ENCODE results near the gene APEH.
"Not testable (repeated sequence)": the region's sequence is repeated elsewhere in the genome, so short reads cannot be mapped to it uniquely, and the experiment has no call there.

The APEH gene

DNA sequence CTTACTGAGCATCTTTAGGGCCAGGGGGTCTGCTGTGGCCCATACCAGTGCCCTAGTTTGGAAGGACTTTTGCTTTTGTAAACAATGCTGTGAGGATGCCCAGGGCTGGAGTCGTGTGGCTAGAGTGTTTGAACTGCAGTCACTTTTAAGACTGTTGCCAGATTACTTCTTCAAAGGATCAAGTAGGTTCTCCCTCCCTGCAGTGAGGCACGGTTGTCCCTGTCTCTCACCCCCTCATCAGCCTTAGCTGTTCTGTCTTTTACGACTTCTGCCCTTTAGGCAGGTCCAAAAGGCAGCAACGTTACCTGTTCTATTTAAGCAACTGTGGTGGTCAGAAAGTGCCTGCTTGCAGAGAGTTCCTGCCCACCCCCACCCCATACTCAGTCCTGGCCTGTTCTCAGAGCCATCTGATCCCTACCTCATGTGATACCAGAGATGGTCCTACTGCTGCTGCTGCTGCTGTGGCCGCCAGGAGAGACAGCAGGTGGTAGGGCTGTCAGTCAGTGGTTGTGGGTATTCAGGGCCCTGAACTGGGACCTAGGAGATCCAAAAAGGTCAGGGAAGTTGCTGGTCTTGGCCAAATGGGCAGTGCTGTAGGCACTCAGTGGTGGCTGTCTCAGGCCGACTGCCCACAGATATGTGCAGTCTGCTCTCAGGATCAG, 20.4 kb downstream of the APEH start:
- DNase-seq = not testable (repeated sequence)

DNA sequence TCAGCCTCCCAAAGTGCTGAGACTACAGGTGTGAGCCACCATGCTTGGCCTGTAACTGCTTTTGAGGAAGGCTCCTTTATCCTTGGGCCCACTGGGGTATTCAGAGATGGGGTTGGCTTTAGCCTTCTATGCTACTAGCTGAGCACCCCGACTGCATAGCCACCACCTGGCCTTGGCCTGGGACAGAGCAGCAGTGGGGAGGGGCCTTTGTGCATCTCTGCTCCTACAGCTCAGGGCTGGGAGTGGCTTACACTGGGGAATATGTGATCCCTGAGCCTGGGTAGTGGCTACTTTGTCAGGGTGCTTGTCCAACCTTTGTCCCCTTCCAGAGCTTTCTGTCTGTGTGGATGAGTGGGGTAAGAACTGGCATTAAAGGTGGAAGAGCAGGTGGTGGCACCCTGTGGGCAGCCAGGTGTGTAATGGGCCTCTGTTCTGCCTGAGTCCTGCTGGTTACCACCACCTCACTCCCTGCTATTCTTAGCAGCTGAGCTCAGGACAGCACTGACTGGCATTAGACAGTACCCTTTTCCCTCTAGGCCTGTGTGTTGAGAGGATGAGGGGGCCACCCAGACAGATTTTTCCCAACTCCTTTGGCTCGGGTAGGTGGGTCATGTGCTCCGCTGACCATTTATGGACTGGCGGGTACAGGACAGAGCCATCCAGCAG, 21.3 kb downstream of the APEH start:
- not testable (repeated sequence) for DNase-seq

DNA sequence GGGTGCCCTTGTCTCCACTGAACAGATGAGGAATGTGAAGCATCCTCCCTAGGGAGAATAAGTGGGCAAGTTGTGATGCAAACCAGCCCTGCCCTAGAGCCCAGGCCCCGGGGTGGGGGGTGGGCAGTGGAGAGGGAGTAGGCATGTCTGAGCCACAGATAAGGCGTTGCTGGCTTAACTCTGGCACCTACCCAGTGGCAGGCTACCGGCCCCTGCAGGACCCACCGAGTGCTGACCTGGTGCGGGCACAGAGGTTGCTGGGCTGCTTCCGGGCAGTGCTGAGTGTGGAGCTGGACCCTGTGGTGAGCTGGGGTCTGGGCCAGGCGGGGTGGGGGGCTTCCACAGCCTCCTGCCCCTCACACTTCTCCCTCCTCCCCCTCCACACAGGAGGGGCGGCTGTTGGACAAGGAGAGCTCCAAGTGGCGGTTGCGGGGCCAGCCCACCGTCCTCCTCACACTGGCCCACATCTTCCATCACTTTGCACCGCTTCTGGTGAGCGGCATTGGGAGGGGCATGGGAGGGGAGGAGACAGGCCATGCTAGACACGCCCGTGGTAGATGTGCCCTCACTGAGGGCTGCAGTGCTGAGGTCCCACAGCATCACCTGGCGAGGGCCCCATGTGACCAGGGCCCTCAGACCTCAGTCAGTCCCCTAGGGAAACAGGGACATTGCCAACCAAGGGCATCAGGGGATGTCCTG, 25.3 kb downstream of the APEH start:
- DNase-seq = no peak

- DNase-seq = no peak
These were observed 25.9 kb downstream of the APEH start for GRCh38 chr3:49700014-49700413.

GRCh38 chr3:49700453-49701128, 26.4 kb downstream of the APEH start:
- no peak for DNase-seq

GRCh38 chr3:49701388-49702077, 27.4 kb downstream of the APEH start:
- DNase-seq = no peak

DNA sequence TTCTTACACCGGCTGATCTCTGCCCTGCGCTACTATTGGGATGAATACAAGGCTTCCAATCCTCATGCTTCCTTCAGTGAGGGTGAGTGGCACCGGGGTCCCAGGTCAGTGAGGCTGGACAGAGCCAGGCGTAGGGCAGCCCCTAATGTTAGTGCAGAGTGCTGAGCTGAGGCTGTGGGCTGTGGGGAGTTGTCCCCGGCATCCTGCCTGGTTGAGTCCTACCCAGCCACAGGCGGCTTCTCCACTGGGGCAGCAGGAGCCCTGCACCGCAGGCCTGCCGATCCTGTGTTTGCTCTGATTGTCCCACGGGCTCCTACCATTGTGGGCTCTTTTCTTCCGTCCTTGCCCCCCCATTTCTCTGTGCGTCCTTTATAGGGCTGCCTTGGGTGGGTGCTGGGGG, 28.5 kb downstream of the APEH start:
- DNase-seq = no peak

DNA sequence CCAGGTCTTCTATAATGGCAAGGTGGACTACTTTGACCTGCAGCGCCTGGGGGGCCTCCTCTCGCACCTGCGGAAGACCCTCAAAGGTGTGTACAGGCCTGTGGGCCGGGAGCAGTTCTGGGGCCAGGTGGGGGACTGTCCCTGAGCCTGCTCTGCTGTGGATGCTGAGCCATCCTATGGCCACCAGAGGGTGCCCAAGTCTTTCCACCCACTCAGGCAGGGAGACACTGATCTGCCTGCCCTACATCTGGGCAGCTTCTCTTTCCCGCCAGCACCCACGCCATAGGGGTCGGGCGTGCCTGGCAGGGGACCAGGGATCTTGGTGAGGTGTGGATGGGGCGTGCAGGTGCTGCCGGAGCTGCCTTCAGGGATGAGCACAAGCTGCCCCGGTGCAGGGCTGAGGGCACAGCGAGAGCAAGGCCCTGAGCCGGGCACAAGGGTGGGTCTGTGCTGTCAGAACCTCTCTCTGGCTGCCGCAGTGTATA, 29.3 kb downstream of the APEH start:
- peak; percentile 70 for DNase-seq

DNA sequence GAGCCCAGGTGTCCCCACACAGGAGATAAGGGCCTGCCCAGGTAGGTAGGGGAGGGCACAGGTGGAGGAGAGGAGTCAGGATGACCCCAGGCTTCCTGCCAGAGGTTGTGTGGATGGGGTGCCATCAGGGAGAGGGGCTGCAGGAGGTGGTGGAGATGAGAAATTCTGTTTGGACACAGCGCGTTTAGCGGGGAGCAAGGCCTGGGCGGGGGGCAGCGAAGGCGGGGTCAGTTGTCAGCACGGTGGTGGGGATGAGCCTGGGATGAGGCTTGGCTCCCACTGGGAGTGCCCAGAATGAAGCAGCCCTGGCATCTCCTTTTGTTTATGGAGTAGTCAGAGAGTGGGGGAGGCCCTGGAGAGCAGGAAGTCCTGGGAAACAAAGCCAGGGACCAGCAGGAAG, 29.8 kb downstream of the APEH start:
- no peak for DNase-seq

GRCh38 chr3:49704629-49705028, 30.5 kb downstream of the APEH start:
- DNase-seq = no peak

- DNase-seq = no peak
These were observed 31.3 kb downstream of the APEH start for GRCh38 chr3:49705390-49705960.

DNA sequence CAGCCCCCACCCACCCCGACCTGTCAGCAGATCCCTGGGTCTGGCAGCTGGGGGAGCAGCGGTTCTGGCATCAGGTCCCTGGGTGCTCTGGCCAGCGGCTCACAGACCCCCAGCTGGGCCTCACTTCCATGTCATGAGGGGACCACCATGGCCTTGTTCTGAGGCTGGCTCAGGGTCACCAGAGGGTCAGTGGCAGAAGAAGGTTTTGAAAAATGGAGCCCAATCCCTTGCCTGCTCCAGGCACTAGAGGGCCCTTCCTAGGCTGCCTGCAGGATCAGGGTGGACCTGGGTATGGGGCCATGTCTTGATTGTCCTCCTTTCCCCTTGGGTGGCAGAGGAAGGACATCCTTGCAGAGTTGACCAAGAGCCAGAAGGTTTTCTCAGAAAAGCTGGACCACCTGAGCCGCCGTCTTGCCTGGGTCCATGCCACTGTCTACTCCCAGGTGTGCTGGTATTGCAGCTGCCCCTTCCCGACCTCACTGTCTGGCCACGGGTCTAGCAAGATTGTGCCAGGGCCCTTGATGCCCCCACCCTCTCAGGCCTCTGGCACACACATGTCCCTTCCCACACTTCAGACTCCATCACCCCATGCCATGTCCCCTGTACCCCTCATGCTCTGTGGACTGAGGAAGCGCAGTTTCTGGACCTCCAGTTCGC, 32.4 kb downstream of the APEH start:
- DNase-seq = no peak

GRCh38 chr3:49707113-49707480, 32.9 kb downstream of the APEH start:
- no peak for DNase-seq

DNA sequence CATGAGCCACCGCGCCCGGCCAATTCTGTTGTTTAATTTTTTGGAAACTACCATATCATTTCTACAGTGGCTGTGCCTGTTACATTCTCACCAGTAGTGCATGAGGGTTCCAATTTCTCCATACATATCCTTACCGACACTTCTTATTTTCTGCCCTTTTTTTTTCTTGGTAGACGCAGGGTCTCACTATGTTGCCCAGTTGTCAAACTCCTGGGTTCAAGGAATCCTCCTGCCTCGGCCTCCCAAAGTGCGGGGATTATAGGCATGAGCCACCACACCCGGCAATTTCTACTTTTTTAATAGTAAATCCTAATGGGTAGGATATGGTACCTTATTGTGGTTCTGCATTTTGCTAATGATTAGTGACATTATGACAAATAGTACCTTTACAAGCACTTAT, 35.7 kb downstream of the APEH start:
- no peak for DNase-seq

GRCh38 chr3:49711489-49711888, 37.3 kb downstream of the APEH start:
- DNase-seq = no peak

DNA sequence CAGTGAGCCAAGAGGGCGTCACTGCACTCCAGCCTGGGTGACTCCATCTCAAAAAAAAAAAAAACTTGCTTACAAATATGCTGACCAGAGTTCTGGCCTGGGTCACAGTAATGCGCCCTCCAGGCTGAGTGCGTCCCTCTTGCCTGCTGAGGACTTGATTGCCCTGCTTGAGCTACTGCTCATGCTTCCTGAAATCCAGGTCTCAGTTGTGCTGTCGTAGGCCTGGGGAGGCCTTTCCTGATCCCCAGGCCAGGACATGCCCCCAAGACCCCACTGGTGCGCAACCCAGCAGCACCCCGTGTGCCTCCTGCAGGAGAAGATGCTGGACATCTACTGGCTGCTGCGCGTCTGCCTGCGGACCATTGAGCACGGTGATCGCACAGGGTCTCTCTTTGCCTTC, 38.0 kb downstream of the APEH start:
- DNase-seq = no peak

GRCh38 chr3:49712631-49713317, 38.6 kb downstream of the APEH start:
- no peak for DNase-seq

DNA sequence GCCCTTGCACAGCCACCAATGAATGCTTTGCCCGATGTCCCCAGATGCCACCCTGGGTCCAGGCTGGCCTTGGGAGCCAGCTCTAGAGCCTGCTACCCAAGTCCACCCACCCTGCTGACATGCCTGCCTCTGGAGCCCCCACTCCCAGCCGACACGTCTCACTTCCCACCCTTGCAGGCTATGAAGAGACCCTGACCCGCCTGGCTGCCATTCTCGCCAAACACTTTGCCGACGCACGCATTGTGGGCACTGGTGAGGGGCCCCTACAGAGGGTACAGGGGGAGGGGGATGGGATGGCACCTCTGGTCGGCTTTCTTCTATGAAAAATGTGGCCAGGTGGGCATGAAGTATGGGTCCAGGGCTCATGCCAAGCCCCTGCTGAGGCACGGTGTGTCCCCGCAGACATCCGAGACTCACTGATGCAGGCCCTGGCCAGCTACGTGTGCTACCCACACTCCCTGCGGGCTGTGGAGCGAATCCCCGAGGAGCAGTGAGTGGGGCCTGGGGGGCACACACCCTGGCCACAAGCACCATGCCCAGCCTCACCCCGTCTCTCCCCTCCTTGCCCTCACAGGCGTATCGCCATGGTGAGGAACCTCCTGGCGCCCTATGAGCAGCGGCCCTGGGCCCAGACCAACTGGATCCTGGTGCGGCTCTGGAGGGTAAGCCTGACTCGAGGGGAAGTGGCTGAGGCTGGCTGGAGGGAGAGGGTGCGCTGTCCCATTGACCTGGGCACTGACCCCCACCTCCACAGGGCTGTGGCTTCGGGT, 39.4 kb downstream of the APEH start:
- DNase-seq = no peak

DNA sequence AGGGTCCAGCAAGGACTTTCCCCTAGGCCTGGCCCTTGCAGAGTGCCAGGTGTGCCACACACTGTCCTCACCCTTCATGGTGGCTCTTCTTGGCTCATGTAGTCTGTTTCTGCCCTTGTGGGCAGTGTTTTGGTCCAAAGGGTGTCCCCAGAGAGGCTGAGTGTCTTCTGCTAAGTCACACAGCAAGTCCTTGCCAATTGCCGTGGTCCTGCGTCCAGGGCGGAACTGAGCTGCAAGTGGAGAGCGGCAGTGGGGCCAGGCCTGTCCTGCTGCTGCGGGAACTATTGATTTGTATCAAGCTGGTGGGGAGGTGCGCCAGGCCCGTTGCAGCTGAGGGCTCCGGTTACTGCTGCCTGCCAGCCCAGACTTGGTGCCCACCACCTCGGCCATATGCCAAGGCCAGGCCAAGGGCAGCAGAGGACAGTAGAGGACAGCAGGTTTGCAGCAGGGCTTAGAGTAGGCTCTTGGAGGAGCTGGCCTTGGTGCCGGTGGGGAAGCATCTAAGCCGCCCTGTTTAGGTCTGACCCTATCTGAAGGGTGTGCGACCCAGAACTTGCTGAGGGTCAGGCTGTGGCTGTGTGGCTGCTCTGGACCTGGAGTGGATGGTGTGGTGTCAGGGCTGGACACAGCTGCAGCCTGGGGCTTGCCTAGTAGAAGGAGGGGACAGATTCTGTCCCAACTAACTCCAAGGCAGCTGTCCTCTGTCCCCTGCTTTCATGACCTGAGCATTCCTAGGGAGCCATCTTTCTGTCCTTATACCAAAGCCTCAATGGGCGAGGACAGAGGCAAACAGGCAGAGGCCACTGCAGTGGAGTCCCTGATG, 40.8 kb downstream of the APEH start:
- no peak for DNase-seq

Measured in activated naive CD4-positive, alpha-beta T cell treated with Interleukin-2 at 50 U/mL for 16 hours (primary cell).